PC-9 (cell line): ENCODE results near the gene TBX2. TPM values are rescaled to one million over a fixed set of nuclear protein-coding genes. Genes with fewer than 3 reads are reported as not detected.

Experiments used
- BruUV-seq: library from RNA; stranded (reverse); fragments of 400-500 nt; replicated peaks from 2 replicates; lab custom pipeline; 2021; lab: Mats Ljungman, UMichigan
- CTCF ChIA-PET: fragments of 300-600 bp; sonication (Branson Sonifier 250); formaldehyde crosslinking; loops from one replicate; lab custom pipeline; 2022; ENCODE audit warnings: antibody characterized with exemption; lab: Charles Lee
- POLR2A ChIA-PET: fragments of 300-600 bp; sonication (Branson Sonifier 250); formaldehyde crosslinking; loops from one replicate; lab custom pipeline; 2022; ENCODE audit warnings: antibody characterized with exemption; ENCODE audit not compliant: unreplicated experiment; lab: Charles Lee
- DNase-seq, 2 experiments: peaks; one replicate each; pipeline versions ENCODE4 v3.0.0 to v3.0.0-alpha.2; 2015 to 2022; ENCODE audit warnings: mixed read lengths in 1 of 2
- H2AFZ ChIP-seq: fragments of 200-600 bp; sonication (generic); 2 replicates; pipeline ENCODE4 v1.8.1; 2017; ENCODE audit warnings: antibody characterized with exemption
- H3F3A ChIP-seq: fragments of 200-600 bp; sonication (generic); 2 replicates; pipeline ENCODE4 v1.8.1; 2017; ENCODE audit warnings: antibody characterized with exemption, mild to moderate bottlenecking, low read depth; ENCODE audit not compliant: insufficient read depth
- H3K27ac ChIP-seq: fragments of 200-600 bp; sonication (generic); 2 replicates; pipeline ENCODE4 v1.6.1; 2016; ENCODE audit warnings: mixed run types
- H3K27me3 ChIP-seq: fragments of 200-600 bp; sonication (generic); 2 replicates; pipeline ENCODE4 v1.6.1; 2016; ENCODE audit warnings: low read depth, mixed run types; ENCODE audit not compliant: insufficient read depth
- H3K36me3 ChIP-seq: fragments of 200-600 bp; sonication (generic); 2 replicates; pipeline ENCODE4 v1.6.1; 2016; ENCODE audit warnings: low read depth, mixed run types
- H3K4me1 ChIP-seq: fragments of 200-600 bp; sonication (generic); replicated peaks from 2 replicates; pipeline ENCODE4 v1.6.1; 2016; ENCODE audit warnings: mixed run types; ENCODE audit not compliant: insufficient read depth
- H3K4me2 ChIP-seq: fragments of 200-600 bp; sonication (generic); 2 replicates; pipeline ENCODE4 v1.6.1; 2017; ENCODE audit warnings: mixed run types
- H3K4me3 ChIP-seq: fragments of 200-600 bp; sonication (generic); 2 replicates; pipeline ENCODE4 v1.6.1; 2016; ENCODE audit warnings: mixed run types
- H3K79me2 ChIP-seq: fragments of 200-600 bp; sonication (generic); 2 replicates; pipeline ENCODE4 v1.6.1; 2017; ENCODE audit warnings: low read depth, mixed run types
- H3K9me2 ChIP-seq: fragments of 200-600 bp; sonication (generic); 2 replicates; pipeline ENCODE4 v1.8.1; 2017; ENCODE audit warnings: mild to moderate bottlenecking; ENCODE audit not compliant: insufficient read depth
- H3K9me3 ChIP-seq: fragments of 200-600 bp; sonication (generic); 2 replicates; pipeline ENCODE4 v1.8.1; 2016; ENCODE audit warnings: low read depth; ENCODE audit not compliant: insufficient read depth
- H4K20me1 ChIP-seq: fragments of 200-600 bp; sonication (generic); 2 replicates; pipeline ENCODE4 v1.8.1; 2017; ENCODE audit not compliant: insufficient read depth
- CTCF ChIP-seq: fragments of 200-600 bp; sonication (generic); conservative IDR thresholded peaks from 2 replicates; pipeline ENCODE4 v1.6.1; 2017; ENCODE audit warnings: mixed run types, antibody characterized with exemption, mild to moderate bottlenecking, moderate library complexity
- EZH2 ChIP-seq: fragments of 200-600 bp; sonication (generic); IDR thresholded peaks from 2 replicates; pipeline ENCODE4 v1.8.0; 2017; ENCODE audit warnings: antibody characterized with exemption, low read depth
- intact Hi-C: fragments of 100-400 bp; cut with micrococcal nuclease; formaldehyde crosslinking; loops from one replicate; pipeline ENCODE4 v1.10.0; 2022; ENCODE audit not compliant: unreplicated experiment
- total RNA-seq: library from RNA; stranded (reverse); gene quantifications from 2 replicates; pipeline ENCODE4 v1.2.3, GENCODE V29; 2021

TBX2 gene
- total RNA-seq, 1 experiment from 2014 or later, result 0.44 TPM

GRCh38 chr17:61404913-61405685 lies 5.5 kb downstream of the TBX2 start:
- Histone ChIP-seq H3K9me3 (no peaks in the 10 kb centered on the region), H3K9me2 (no peaks in the 10 kb centered on the region), H3F3A (no peaks in the 10 kb centered on the region), H3K27me3 (no peaks in the 10 kb centered on the region), H3K27ac (no peak overlapping the region), H3K4me2 (no peak overlapping the region), H3K79me2 (no peaks in the 10 kb centered on the region), H3K4me1 (no peaks in the 10 kb centered on the region; the same call in 1 of the 2 replicates), H3K4me3 (no peak overlapping the region), H2AFZ (no peak overlapping the region), H4K20me1 (no peaks in the 10 kb centered on the region), H3K36me3 (no peaks in the 10 kb centered on the region)
- CTCF ChIA-PET, result no interaction called here
- BruUV-seq, result no TSS peak
- DNase-seq, result no peak
- TF ChIP-seq CTCF (no peak), EZH2 (no peak)
- POLR2A ChIA-PET, result no interaction called here
- intact Hi-C loops, result no loop called here

GRCh38 chr17:61405686-61406536 lies 6.3 kb downstream of the TBX2 start:
- Histone ChIP-seq H3K9me2 (no peaks in the 10 kb centered on the region), H3K4me3 (no peak overlapping the region), H3K4me1 (no peaks in the 10 kb centered on the region; the same call in 1 of the 2 replicates), H3K27me3 (no peaks in the 10 kb centered on the region), H3F3A (no peaks in the 10 kb centered on the region), H3K4me2 (no peak overlapping the region), H3K27ac (no peak overlapping the region), H3K79me2 (no peaks in the 10 kb centered on the region), H3K36me3 (no peaks in the 10 kb centered on the region), H2AFZ (no peak overlapping the region), H3K9me3 (no peaks in the 10 kb centered on the region), H4K20me1 (no peaks in the 10 kb centered on the region)
- DNase-seq, result no peak
- POLR2A ChIA-PET, result no interaction called here
- BruUV-seq, result no TSS peak
- no peak for TF ChIP-seq CTCF
- TF ChIP-seq EZH2, result no peak
- intact Hi-C loops, result no loop called here
- CTCF ChIA-PET, result interaction anchor here (0.7 kb wide), 1 partner anchor 406 kb away, joined by 19 read pairs; no protein-coding TSS in a partner anchor

- no peak overlapping the region for H3K27ac ChIP-seq
- H3K4me1 ChIP-seq, result no peaks in the 10 kb centered on the region
- POLR2A ChIA-PET, result no interaction called here
- no peaks in the 10 kb centered on the region for H3K9me3 ChIP-seq
- H3K9me2 ChIP-seq, result no peaks in the 10 kb centered on the region
- BruUV-seq, result no TSS peak
- no peak for TF ChIP-seq EZH2
- TF ChIP-seq CTCF, result no peak
- H3K27me3 ChIP-seq, result no peaks in the 10 kb centered on the region
- H2AFZ ChIP-seq, result no peak overlapping the region
- H4K20me1 ChIP-seq, result no peaks in the 10 kb centered on the region
- no peak for DNase-seq
- H3F3A ChIP-seq, result no peaks in the 10 kb centered on the region
- no peaks in the 10 kb centered on the region for H3K79me2 ChIP-seq
- CTCF ChIA-PET, result interaction anchor here (0.7 kb wide), 1 partner anchor 407 kb away, joined by 19 read pairs; no protein-coding TSS in a partner anchor
- no peaks in the 10 kb centered on the region for H3K36me3 ChIP-seq
- no peak overlapping the region for H3K4me3 ChIP-seq
- no peak overlapping the region for H3K4me2 ChIP-seq
- intact Hi-C loops, result no loop called here
Observed at GRCh38 chr17:61406537-61406845, 6.8 kb downstream of the TBX2 start.
